Tracheal epithelial cell (primary cell): Measurements from ENCODE around the gene SREBF2. TPM values are rescaled to one million over a fixed set of nuclear protein-coding genes. Genes with fewer than 3 reads are reported as not detected.

Source experiments
- total RNA-seq: library from RNA; depleted of rRNA; stranded (reverse); fragments of >200 nt; gene quantifications from 2 replicates; pipeline ENCODE4 v1.2.1, GENCODE V29; 2014

SREBF2 gene
- total RNA-seq = 68.4 and 91.0 TPM in 2 replicates

DNA sequence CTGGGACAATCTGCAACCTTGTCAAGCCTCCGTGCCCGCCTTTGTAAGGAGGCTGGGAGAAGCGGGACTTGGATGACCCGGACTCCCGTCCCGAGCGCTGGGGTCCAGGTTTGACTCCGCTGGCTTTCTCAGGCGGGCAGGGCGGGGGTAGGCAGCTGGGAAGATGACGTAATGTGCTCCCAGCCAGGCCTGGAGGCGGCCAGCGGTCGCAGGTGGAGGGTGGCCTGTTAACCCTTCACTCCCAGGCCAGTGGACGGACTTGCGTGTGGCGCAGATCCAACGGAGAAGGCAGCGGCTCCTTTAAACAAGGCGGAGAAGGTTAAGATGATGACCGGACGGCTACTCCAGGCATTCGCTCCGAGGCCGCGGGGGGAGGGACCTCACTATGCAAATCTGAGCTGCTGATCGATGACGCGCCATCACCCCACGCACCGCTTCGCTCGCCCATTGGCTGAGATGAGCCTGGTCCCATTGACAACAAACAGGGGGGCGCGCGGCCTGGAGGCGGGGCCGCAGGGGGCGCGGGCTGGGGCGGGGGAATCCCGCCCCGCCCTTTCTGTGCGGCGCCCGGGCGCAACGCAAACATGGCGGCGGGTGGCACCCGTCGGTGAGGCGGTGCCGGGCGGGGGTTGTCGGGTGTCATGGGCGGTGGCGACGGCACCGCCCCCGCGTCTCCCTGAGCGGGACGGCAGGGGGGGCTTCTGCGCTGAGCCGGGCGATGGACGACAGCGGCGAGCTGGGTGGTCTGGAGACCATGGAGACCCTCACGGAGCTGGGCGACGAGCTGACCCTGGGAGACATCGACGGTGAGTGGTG, at the start of gene SREBF2:
TSS of gene SREBF2 (plus strand) at position 553 of the 816 bp plus-strand sequence. CDS start at position 719, 166 bp downstream.

DNA sequence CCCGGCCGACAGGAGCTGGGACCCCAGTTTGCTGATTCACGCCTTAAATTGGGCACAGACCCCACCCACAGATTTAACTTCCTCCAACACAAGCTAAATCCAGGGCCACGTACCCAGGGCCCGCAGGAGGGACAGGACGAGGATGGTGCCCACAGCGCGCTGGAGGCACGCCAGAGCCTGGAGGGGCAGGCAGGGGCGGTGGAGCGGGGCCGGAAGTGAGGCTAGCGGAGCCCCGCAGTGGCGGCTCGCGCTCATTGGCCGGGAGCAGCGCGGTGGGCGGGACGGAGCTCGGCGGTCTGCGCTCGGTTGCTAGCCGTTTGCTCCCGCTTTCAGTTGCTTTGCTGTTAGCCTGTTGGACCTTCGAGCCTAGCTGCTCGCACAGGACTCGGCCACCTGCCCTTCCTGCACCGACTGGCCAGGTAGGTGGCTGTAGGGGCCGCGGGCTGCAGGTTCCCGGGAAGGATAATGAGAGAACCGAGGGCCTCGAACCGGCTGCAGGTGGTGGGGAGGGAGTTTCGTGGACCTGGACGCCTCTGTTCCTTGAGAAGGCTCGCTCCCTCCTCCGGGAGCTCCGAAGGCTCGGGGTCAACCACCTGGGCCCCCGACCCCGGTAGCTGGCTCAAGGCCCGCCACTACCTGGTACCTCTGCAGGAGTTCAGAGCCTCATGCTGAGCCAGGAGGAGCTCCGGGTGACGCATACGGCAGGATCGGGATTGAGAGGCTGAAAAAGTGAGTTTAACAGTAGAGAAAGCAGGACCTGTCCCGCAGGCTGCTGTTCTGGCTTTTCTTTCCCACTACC, 32.4 kb upstream of the SREBF2 start, which contains the start of gene CCDC134:
TSS of gene CCDC134 (plus strand) at position 332 of the 799 bp plus-strand sequence. CDS start 8,212 bp downstream, outside the sequence.

DNA sequence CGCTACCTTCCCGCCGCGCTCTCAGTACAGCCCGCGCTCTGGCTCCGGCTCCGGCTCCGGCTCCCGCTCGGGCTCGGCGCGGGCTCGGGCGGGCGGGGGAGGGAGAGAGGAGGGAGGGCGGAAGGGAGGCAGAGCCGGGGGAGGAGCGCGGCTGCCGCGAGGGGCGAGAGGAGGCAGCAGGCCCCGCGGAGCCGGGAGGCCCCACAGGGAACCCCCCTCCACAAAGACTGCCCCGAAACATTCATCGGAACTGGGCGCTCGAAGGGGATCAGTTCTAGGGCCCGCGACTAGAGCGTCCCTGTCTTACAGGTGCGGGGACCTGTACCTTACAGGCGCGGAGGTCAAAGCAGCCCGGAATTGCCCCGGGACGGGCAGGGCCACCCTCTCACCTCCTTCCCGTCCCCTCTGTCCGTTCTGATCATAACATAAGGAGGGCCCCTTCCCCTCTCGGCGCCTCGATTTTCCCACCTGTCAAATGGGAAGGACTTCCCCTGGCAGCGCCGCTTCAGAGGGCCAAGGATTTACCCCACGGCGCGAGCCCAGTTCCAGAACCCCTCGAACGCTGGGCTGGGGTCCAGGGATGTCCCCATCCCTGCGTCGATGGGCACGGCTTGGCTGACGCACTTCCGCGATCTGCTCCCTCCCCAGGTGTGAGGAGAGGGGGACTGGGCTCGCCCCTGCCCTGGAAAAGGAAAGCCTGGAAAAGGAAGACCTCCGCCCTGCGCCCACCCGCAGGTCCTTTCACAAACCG, 82.3 kb downstream of the SREBF2 start, which contains the start of gene SHISA8:
TSS of gene SHISA8 (minus strand) at position 40 of the 751 bp plus-strand sequence. CDS start 407 bp downstream, outside the sequence.

DNA sequence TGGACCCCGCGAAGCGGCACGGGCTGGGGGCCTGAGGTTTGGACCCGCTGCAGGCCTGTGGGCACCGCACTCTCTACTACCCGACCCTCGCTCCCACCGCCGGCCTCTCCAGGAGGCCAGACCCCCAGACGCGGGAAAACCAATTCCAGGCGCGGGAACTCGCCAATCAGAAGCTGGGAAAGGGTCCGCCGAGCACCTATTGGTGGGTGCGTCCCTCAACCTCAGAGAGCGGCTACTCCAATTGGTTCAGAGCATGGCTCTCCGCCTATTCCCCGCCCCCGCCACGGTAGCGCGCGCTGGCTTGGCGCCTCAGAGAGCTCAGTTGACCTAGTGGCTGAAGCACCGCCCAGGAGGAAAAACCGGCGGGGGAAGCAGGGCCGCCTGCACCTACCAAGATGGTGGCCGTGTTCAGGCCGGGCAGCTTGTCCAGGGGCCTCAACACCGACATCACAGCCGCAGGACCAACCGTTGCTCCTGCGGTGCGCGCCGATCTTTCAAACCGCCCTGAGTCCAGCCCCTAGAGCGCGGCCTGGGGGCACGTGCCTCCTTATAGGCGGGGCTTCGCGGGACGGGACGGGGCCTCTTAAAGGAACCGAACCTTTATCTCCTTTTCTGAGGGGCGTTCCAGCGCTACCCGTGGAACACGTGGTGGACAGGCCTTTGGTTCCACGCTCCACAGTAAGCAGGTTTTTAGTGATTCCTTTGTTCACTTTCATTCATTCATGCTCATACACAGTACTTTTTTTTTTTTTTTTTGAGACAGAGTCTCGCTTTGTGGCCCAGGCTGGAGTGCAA, 113.9 kb downstream of the SREBF2 start, which contains the start of gene CENPM:
TSS of gene CENPM (minus strand) at position 524 of the 795 bp plus-strand sequence. CDS start at position 448, 76 bp downstream.

DNA sequence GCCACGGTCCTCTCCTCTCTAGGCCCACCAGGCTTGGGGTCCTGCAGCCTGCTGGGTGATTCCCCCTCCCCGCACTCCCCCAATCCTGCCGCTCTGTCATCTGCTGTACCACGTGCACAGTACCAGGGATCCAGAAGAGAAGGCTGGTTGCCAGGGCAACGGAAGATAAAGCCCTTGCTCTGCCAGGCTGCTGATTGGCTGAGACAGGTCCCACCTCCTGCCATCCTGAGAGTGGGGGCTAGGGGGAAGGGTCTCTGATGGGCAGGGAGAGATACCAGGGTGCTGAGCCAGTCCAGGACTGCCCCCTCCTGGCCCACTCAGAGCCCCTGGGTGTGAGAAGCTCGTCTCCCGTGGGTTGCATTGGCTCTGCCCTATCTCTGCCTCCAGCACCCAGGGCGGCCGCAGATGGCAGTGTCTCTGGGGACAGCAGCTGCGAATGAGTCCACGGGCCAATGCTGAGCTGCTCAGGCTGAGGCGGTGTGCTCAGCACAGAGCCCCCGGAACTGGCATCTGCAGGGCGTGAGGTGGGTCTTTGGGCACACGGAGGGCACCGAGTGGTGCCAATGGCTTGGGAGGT, 119.1 kb downstream of the SREBF2 start, which contains the start of gene SMIM45:
TSS of gene SMIM45 (plus strand) at position 253 of the 577 bp plus-strand sequence.

Other genes with a start within 250 kb of the SREBF2 start
- 7.7 and 11.7 TPM in 2 replicates for gene PMM1, start 243.3 kb upstream of the SREBF2 start, total RNA-seq
- 19.6 and 20.0 TPM in 2 replicates for gene DESI1, start 212.1 kb upstream of the SREBF2 start, total RNA-seq
- gene XRCC6, start 211.8 kb upstream of the SREBF2 start, total RNA-seq = 292 and 296 TPM in 2 replicates
- gene SNU13, start 144.2 kb upstream of the SREBF2 start, total RNA-seq = 91.9 and 94.7 TPM in 2 replicates
- gene MEI1, start 133.6 kb upstream of the SREBF2 start, total RNA-seq = 0.48 TPM in 1 of 2 replicates, not detected in the other
- gene CCDC134, start 32.4 kb upstream of the SREBF2 start, total RNA-seq = 10.4 and 11.8 TPM in 2 replicates
- not detected in 2 replicates for gene SHISA8, start 82.0 kb downstream of the SREBF2 start, total RNA-seq
- under 0.01 TPM in 1 of 2 replicates, not detected in the other for gene TNFRSF13C, start 93.7 kb downstream of the SREBF2 start, total RNA-seq
- gene CENPM, start 114.0 kb downstream of the SREBF2 start, total RNA-seq = 3.2 and 7.7 TPM in 2 replicates
- gene SEPTIN3, start 136.3 kb downstream of the SREBF2 start, total RNA-seq = 0.24 TPM in 1 of 2 replicates, not detected in the other
- under 0.01 TPM in 1 of 2 replicates, not detected in the other for gene WBP2NL, start 165.7 kb downstream of the SREBF2 start, total RNA-seq
- gene NAGA, start 237.7 kb downstream of the SREBF2 start, total RNA-seq = 23.9 and 28.2 TPM in 2 replicates
- 5.1 and 6.7 TPM in 2 replicates for gene PHETA2, start 241.1 kb downstream of the SREBF2 start, total RNA-seq
- gene SMDT1, start 246.6 kb downstream of the SREBF2 start, total RNA-seq = 3.9 and 4.7 TPM in 2 replicates